ENCODE measurements around the gene CASP14. TPM values are rescaled to one million over a fixed set of nuclear protein-coding genes. Genes with fewer than 3 reads are reported as not detected.
A peak's percentile ranks its signal among the peaks of the same experiment; 100 is the strongest.

Gene CASP14, protein sequence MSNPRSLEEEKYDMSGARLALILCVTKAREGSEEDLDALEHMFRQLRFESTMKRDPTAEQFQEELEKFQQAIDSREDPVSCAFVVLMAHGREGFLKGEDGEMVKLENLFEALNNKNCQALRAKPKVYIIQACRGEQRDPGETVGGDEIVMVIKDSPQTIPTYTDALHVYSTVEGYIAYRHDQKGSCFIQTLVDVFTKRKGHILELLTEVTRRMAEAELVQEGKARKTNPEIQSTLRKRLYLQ
- not detected in 2 replicates for total RNA-seq (2013; cell fraction: nucleolus; rRNA removed)
- total RNA-seq (2014; rRNA removed) (0.05 and 0.06 TPM in 2 replicates), total RNA-seq (2014; rRNA removed; fragmentation: Illumina TruSeq; extraction: Trizol) (0.09 TPM in 2 replicates), total RNA-seq (2021) (0.08 and 0.11 TPM in 2 replicates), polyA plus RNA-seq (2011; rRNA removed) (not detected in 2 replicates), polyA plus RNA-seq (2014; fragmentation: Illumina TruSeq; extraction: Trizol) (0.32 and 0.55 TPM in 2 replicates), polyA plus RNA-seq (2014; fragmentation: Nextera tagmentation; extraction: Ambion mirVana) (under 1 TPM in 1 of 2 experiments, not detected in 1; 0.16 TPM), polyA plus RNA-seq (2014; rRNA removed) (0.09 and 0.18 TPM in 2 replicates), polyA plus RNA-seq (2016; fragmentation: Nextera tagmentation; extraction: Ambion mirVana) (under 1 TPM; 0.16 to 0.40 TPM), polyA minus RNA-seq (2011; rRNA and poly(A)+ RNA removed) (0.05 TPM in 1 of 2 replicates, not detected in the other), Bru-seq, nascent RNA (not detected), BruChase-seq, experiment 1, labeled RNA remaining after a 6-hour chase (not detected), BruChase-seq, experiment 2, labeled RNA remaining after a 2-hour chase (not detected)
- 0.09 TPM for polyA plus RNA-seq (2011; ENCODE audit: low read depth)
- polyA plus RNA-seq (2011; cell fraction: cytosol; rRNA removed): not detected in 2 replicates
- polyA plus RNA-seq (2011; cell fraction: nucleus; rRNA removed): not detected in 2 replicates
- polyA plus RNA-seq (2012): 0.14 TPM in 2 replicates
- not detected in 2 replicates for polyA minus RNA-seq (2011; cell fraction: cytosol; rRNA and poly(A)+ RNA removed)
- not detected in 2 replicates for polyA minus RNA-seq (2011; cell fraction: nucleus; rRNA and poly(A)+ RNA removed)
- long read RNA-seq, experiment 1: 0 reads
- long read RNA-seq, experiment 2: 0 reads

DNA sequence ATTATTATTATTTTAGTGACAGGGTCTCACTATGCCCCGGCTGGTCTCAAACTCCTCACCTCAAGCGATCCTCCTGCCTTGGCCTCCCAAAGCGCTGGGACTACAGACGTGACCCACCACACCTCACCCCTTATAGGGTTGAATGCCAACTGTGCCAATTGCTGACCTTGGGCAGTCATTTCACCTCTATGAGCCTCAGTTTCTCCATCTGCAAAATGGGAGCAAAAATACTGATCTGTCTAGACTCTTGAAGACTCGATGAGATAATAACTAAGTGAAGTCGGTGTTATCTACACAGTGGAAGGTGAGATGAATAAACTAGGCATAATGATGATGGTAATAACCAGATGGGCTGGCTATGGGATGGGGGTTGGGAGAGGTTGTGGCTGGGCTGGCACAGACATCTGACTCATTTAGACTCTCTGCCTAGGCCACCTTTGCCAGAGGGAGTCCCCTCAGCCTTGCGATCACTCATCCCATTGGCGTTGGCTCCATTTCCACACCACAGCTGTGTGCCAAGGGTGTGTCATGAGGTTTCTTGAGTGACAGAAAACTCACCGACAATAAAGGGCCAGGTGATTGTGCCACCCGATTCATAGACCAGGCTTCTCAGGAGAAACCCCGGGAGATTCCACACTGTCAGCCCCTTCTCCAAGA is at the start of gene CASP14:
TSS of gene CASP14 (plus strand) at position 596 of the 657 bp plus-strand sequence. CDS start 2,772 bp downstream, outside the sequence.
- H3K27ac ChIP-seq (ENCODE audit: control insufficient read depth, insufficient read depth): no peak within 1 kb of the TSS
- intact Hi-C loops (cut with micrococcal nuclease; ENCODE audit: unreplicated experiment): no loop called here
- no peak within 1 kb of the TSS for H3K9ac ChIP-seq (ENCODE audit: control insufficient read depth, insufficient read depth, low read length)
- 59% methylated on average over 11 of the region's 11 CpGs for WGBS (ENCODE audit: insufficient coverage, insufficient replicate concordance, low lambda C conversion rate, missing lambda C conversion rate)
- ChIA-PET RAD21 (ENCODE audit: unreplicated experiment) (no interaction called here), POLR2A (interaction anchor here (0.7 kb wide), 1 partner anchor 10 kb away, joined by 4 read pairs; no protein-coding TSS in a partner anchor), CTCF (no interaction called here), SMC1A (ENCODE audit: uncharacterized antibody, unreplicated experiment) (no interaction called here)
- H3K4me2 ChIP-seq (ENCODE audit: control insufficient read depth, insufficient read depth): no peak within 1 kb of the TSS
- no TSS peak for BruUV-seq (replicated peaks)
- H4K20me1 ChIP-seq (ENCODE audit: control insufficient read depth, insufficient read depth): no peaks in the 10 kb centered on the region
- no peak for FAIRE-seq
- no peaks in the 10 kb centered on the region for H3K4me1 ChIP-seq (ENCODE audit: control insufficient read depth, insufficient read depth, low read length)
- TF ChIP-seq, protein P1, sequence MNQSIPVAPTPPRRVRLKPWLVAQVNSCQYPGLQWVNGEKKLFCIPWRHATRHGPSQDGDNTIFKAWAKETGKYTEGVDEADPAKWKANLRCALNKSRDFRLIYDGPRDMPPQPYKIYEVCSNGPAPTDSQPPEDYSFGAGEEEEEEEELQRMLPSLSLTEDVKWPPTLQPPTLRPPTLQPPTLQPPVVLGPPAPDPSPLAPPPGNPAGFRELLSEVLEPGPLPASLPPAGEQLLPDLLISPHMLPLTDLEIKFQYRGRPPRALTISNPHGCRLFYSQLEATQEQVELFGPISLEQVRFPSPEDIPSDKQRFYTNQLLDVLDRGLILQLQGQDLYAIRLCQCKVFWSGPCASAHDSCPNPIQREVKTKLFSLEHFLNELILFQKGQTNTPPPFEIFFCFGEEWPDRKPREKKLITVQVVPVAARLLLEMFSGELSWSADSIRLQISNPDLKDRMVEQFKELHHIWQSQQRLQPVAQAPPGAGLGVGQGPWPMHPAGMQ (IDR thresholded peaks at IDR 0.05; ENCODE audit: borderline replicate concordance): no peak
- TF ChIP-seq SUPT20H (IDR thresholded peaks at IDR 0.05; ENCODE audit: borderline replicate concordance, control insufficient read depth, low read depth, low read length) (no peak), DPF2 (IDR thresholded peaks at IDR 0.05) (no peak), ZBED1 (IDR thresholded peaks at IDR 0.05; ENCODE audit: borderline replicate concordance) (no peak)
- TF ChIP-seq, protein P2, sequence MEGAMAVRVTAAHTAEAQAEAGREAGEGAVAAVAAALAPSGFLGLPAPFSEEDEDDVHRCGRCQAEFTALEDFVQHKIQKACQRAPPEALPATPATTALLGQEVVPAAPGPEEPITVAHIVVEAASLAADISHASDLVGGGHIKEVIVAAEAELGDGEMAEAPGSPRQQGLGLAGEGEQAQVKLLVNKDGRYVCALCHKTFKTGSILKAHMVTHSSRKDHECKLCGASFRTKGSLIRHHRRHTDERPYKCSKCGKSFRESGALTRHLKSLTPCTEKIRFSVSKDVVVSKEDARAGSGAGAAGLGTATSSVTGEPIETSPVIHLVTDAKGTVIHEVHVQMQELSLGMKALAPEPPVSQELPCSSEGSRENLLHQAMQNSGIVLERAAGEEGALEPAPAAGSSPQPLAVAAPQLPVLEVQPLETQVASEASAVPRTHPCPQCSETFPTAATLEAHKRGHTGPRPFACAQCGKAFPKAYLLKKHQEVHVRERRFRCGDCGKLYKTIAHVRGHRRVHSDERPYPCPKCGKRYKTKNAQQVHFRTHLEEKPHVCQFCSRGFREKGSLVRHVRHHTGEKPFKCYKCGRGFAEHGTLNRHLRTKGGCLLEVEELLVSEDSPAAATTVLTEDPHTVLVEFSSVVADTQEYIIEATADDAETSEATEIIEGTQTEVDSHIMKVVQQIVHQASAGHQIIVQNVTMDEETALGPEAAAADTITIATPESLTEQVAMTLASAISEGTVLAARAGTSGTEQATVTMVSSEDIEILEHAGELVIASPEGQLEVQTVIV (IDR thresholded peaks at IDR 0.05; ENCODE audit: borderline replicate concordance, partially characterized antibody): no peak
- TF ChIP-seq, protein P3, sequence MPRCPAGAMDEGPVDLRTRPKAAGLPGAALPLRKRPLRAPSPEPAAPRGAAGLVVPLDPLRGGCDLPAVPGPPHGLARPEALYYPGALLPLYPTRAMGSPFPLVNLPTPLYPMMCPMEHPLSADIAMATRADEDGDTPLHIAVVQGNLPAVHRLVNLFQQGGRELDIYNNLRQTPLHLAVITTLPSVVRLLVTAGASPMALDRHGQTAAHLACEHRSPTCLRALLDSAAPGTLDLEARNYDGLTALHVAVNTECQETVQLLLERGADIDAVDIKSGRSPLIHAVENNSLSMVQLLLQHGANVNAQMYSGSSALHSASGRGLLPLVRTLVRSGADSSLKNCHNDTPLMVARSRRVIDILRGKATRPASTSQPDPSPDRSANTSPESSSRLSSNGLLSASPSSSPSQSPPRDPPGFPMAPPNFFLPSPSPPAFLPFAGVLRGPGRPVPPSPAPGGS (IDR thresholded peaks at IDR 0.05; ENCODE audit: borderline replicate concordance, insufficient read depth, low read depth, low read length, poor library complexity, severe bottlenecking): peak; percentile 37
- H3K36me3 ChIP-seq (ENCODE audit: control insufficient read depth in 2 of 2, insufficient read depth in 2 of 2, low read length in 1 of 2): no peaks in the 10 kb centered on the region
- no peak within 1 kb of the TSS for H3K4me3 ChIP-seq
- DNase-seq (ENCODE audit: low read depth, low spot score): no peak
- H3K79me2 ChIP-seq (ENCODE audit: control insufficient read depth, insufficient read depth, low read length): no peaks in the 10 kb centered on the region
- no peaks in the 10 kb centered on the region for H3K27me3 ChIP-seq (replicated peaks in 1 of 2; ENCODE audit: control insufficient read depth in 2 of 2, insufficient read depth in 2 of 2, low read length in 1 of 2)
- ATAC-seq: no peak
- H2AFZ ChIP-seq (ENCODE audit: control insufficient read depth, low read depth, low read length): no peak within 1 kb of the TSS
- in situ Hi-C loops (cut with MboI): no loop called here
- no peaks in the 10 kb centered on the region for H3K9me3 ChIP-seq (replicated peaks; ENCODE audit: control insufficient read depth, insufficient read depth, low read length)

All from GM12878 (cell line).